AG08396 (cell line): ENCODE data around the gene ADAMTSL5.

Experiments used
- DNase-seq: peaks from one replicate; pipeline ENCODE4 v3.0.0; 2012; ENCODE audit warnings: low spot score, mixed read lengths

The ADAMTSL5 gene

DNA sequence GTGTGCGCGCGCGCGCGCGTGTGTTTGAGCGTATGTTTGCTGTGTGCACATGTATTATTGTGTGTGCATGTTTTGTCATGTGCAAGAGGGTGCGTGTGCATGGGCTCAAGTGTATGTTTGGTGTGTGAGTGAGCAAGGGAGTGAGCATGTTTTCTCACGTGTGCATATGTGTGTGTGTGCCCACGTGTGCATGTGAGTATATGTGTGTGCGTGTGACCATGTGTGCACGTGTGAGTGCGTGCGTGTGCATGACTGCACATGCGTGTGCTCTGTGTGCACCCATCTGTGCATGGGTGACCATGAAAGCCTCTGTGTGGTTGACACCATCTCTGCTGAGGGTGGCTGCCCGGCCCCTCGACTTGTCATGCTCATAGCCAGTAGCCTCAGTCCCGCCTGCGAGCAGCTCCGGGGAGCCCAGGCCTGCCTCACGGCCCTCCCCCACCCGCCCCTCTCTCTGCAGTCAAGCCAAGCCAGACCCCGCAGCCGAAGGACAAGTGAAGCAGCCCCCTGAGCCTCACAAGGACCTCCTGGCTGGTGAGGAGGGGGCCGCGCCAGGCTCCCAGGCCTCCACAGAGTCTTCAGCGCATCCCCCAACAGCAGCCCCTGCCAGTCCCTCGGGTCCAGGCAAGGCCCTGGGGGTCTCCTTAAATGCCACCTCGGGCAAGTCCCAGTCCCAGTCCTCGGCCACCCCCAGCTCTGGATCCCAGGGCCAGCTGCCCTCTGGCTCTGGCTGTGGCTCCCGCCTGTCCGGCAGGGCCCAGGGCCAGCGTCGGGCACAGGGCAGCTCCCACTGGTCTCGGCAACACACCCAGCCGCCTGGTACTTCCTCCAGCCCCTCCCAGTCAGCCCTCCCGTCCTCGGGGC lies 15.9 kb downstream of the ADAMTSL5 start:
- no peak for DNase-seq

DNA sequence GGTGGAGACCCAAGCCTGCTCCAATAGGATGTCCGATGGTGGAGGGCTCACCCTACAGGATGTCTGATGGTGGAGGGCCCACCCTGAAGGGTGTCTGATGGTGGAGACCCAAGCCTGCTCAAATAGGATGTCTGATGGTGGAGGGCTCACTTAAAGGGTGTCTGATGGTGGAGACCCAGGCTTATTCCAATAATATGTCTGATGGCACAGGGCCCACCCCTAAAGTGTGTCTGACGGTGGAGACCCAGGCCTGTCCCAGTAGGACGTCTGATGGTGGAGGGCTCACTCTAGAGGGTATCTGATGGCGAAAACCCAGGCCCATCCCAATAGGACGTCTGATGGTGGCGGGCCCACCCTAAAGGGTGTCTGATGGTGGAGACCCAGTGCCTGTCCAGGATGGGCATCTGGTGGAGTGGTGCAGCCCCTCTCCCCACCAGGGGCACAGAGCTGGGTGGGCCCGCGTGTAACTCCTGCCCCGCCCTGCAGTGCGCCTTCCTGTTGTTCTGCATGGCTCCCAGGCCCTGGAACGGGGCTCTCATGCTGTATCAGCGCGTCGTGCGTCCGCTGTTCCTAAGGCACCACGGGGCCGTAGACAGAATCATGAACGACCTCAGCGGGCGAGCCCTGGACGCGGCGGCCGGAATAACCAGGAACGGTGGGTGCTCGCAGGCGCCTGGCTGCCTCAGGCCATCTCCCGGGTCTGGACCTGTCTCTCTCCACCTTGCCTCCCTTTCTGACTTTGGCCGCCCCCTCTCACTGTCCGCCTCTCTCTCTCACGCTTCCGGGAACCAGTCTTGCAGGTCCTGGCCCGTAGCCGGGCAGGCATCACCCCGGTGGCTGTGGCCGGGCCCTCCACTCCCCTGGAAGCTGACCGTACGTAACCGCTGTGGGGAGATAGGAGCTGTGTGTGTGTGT lies 16.8 kb downstream of the ADAMTSL5 start:
- DNase-seq, result no peak

DNA sequence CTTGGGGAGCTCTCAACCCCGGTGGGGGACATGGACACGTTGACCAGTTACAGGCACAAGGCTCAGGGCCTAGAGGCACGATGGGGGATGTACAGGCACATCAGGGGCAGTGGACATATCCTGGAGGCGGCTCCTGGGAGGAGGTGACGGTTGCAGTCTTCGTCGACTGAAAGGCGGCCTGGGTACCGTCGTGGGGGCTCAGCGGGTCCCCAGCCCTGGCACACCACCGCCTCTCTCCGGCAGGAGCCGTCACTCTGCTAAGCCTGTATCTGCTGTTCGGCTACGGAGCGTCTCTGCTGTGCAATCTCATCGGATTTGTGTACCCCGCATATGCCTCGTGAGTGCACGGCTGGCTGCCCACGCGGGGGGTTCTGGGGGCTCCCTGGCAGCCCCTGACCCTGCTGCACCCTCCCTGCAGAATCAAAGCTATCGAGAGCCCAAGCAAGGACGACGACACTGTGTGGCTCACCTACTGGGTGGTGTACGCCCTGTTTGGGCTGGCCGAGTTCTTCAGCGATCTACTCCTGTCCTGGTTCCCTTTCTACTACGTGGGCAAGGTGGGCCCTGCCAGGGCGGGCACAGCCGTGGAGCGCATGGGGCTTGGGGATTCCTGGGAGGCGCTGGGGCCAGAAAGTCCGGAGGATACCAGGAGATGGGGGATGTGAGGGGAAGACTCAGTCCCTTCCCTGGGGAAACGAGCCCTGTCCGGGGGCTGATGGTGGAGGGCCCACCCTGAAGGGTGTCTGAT lies 17.6 kb downstream of the ADAMTSL5 start:
- DNase-seq, result no peak

DNA sequence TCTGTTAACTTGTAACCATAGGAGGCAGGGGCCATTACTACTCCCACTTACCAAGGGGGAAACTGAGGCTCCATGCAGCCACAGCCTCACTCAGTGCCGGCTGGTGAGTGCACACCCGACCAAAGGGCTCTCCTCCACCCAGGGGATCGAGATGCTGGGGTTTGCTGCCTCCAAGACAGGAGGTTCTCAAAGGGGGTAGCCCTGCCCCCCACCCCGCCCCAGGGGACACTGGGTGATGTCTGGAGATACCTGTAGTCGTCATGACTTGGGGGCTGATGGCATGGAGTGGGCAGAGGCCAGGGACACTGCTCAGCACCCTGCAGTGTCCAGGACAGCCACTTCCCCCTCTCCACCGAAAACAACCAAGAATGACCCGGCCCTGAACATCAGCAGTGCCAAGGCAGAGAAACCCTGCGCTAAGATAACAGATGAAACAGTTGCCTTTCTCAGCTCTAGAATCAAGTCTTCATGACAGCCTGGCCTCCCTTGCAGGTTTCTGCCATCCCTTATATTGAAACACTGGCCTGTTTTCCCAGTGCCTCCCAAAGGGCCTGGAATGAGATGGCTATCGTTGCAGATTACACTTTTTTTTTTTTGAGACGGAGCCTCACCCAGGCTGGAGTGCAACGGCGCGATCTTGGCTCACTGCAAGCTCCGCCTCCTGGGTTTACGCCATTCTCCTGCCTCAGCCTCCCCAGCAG lies 18.6 kb downstream of the ADAMTSL5 start:
- no peak for DNase-seq

- no peak for DNase-seq
Measured at GRCh38 chr19:1492474-1493006, 20.3 kb downstream of the ADAMTSL5 start.

DNA sequence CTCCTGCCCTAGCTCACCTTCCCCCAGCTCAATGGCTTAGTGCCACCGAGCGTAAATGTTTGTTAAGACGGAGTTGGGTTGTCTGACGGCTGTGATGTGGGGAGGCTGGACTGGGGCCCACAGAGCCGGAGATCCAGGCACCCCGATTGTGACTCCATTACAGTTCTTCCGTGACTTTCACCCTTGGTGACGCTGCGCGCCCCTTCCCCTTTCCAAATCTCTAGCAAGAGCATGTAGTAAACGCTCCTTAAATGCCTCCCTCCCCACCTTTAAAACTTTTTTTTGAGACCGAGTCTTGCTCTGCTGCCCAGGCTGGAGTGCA lies 21.0 kb downstream of the ADAMTSL5 start:
- no peak for DNase-seq

DNA sequence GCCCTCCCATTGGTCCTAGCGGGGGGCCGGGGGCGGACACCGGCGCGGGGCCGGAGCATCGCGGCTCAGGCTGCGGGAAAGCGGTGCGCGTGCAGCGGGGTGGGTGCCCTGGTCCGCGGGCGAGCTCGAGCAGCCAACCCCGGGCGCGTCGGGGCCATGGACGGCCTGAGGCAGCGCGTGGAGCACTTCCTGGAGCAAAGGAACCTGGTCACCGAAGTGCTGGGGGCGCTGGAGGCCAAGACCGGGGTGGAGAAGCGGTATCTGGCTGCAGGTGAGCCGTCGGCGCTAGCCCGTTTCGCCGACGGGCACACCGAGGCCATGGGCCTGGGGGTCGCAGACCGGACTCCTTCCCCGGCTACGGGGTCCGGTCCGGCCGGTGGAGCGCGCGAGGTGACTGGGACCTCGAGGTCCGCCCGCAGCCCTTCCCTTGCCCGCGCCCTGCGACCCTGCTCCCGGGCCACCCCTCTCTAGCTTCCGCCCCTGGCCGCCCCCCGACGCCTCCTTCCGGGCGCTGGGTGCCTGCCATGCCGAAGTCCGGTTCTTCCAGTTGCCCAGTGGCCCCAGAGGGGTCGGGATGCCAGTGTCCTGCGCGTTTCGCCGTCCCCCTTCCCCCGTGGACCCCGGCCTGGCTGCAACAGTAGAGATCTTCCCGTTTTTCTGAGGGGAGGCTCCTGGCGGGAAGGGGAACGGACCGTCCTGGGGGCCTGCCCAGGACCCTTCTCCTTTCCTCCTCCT lies 21.5 kb downstream of the ADAMTSL5 start, which contains the start of gene REEP6:
Gene REEP6, plus strand, starts transcription at position 68 of the 735 bp plus-strand sequence. Its CDS starts 89 bp downstream, at position 157.
- DNase-seq, result no peak

GRCh38 chr19:1490311-1491113 lies 22.3 kb downstream of the ADAMTSL5 start, which contains the start of gene PCSK4:
Gene PCSK4 (minus strand): TSS chr19:1490350. CDS start chr19:1490346, 4 bp downstream.
- peak; percentile 98 for DNase-seq

DNA sequence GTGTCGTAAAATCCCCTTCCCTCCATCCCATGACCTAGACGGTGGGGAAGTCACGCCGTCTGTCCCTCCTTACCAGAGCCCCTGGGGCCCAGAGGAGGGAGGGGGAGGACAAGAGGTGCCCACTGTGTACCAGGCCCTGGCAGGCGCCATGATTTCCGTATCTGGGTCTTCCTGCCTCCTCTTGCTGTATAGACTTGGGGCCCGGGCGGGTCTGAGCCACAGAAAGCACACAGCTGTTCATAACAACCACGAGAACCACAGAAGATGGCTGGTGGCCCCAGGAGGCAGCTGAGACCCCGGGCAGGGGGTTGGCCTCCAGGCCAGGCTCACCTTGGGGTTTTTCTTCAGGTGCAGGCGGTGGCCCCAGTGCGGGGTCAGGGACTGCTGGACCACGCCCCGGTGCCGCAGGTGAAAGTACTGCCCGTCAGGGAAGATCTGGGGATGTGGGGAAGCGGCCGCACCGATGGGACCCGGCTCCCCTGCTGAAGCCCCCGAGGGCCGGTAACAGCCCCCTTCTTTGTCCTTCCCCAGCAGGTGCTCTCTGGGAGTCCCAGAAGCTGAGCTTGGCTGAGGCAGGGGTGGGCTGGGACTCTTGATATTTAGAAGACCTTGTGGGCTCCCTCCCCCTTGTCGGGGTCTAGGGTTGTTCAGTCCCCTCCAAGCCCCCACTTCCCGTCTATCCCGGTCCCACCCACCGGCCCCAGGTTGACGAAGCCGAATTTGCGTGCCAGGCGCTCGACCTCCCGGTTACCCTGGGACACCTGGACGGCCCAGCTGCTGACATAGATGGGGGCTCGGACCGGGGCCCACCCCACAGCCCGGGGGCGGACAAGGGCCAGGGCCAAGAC lies 23.1 kb downstream of the ADAMTSL5 start:
- DNase-seq, result no peak

- no peak for DNase-seq
Measured at GRCh38 chr19:1488282-1488601, 24.6 kb downstream of the ADAMTSL5 start.

- DNase-seq, result no peak
Measured at GRCh38 chr19:1487576-1488281, 25.1 kb downstream of the ADAMTSL5 start.

DNA sequence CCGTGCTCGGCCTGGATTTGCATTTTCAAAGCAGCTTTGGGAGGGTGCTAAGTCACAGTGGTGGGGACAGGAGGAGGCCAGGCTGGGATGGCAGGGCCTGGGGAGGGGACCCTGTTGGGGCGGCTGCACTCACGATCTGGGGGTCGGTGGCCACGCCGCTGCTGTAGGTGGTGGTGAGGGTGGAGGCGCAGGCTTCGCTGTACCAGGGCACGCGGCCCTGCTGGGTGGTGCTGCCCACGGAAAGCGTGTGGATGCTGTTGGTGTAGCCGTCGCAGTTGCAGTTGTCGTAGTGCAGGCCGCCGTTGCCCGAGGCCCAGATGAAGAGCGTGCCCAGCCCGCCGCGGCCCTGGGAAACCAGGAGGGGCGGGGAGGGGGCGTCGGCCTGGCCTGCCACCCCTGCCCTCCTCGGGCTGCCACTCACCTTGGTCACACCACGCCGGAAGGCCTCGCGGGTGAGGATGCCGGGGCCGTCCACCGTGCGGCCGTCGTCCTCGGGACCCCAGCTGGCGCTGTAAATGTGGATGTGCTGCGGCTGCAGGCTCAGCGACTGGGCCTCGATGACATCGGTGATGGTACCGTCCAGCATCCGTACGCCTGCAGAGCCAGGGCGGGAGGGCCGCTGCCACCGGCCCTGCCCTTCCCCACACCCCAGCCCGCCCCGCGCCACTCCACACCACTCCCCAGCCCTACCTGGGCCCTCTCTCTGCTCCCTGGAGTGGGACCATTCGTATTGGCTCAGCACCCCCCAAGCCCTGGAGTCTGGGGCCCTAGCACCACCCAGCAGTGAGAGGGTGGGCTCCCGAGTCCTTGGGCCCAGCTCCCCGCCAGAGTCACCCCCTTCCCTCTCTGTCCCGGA lies 25.9 kb downstream of the ADAMTSL5 start:
- DNase-seq, result no peak

GRCh38 chr19:1483979-1484428 lies 28.8 kb downstream of the ADAMTSL5 start:
- no peak for DNase-seq

DNA sequence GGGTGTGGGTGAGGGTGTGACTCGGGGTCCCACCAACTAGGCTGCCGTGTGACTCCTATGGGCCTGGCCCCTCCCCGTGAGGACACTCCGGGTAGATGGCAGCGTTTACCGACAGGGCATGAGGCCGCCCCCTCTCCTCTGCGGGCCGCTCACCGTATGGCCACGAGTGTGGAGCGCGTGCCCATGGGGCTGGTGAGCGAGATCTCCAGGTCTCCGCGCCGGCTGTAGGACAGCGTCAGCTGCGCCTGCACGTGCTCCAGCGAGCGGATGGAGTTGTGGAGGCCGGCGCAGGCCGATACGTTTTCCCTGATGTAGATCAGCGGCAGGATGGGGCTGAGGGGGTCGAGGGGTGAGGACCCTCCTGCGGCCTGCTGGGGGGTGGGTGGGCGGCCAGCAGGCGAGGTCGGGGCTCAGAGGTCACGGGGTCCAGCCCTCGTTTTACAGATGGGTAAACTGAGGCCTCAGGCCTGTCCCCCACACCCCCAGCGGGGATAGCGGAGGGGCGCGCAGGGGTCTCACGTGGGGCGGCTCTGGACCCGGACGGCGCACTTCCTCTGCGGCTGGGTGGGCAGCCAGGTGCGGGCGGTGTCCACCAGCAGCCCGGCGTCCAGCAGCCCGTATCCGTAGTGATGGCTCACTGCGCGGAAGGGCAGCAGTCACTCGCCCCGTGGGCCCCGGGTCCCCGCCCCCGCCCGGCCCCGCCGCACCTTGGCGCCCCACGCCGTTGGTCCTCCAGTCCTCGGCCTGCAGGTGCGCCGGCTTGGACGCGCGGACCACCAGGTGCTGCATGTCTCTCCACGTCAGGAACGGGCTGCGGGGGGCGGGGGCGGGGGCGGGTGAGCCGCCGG lies 29.5 kb downstream of the ADAMTSL5 start:
- peak; percentile 14 for DNase-seq

DNA sequence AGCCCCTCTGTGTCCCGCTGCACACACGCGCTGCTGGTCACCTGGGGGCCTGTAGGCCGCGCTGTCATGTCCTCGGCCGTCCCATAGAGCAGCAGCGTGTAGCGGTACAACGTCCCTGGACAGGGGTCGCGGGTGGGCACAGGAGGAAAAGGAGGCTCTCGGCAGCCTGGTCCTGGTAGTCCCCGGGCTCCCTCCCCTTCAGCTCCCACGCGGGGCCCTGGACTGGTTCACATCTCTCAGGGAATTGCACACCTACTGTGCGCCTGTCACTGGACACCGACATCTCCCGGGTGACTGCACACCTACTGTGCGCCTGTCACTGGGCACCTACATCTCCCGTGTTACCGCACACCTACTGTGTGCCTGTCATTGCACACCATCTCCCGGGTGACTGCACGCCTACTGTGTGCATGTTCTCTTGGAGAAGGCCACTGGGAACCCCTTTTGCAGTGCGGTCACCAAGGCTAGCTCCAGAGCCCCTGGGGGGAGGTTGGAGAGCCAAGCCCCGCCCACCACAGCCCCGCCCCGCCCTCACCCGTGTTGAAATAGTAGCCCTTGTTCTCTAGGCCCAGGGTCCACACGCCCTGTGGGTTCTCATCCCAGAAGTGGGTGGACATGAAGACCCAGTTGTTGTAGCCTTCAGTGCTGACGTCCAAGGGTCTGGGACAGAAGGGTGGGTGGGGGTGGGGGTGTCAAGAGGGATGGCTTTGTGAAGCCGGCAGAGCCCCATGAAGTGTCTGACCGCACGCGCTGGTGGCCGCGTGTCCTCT lies 30.3 kb downstream of the ADAMTSL5 start:
- peak; percentile 12 for DNase-seq
